CD8-positive, alpha-beta memory T cell (primary cell): Measurements from ENCODE around the gene HSBP1L1. TPM values are rescaled to one million over a fixed set of nuclear protein-coding genes. Genes with fewer than 3 reads are reported as not detected.

Source experiments
- CTCF ChIA-PET: fragments of 350-600 bp; sonication (Branson Sonifier 250); formaldehyde crosslinking; loops from one replicate; lab custom pipeline; 2021; ENCODE audit warnings: antibody characterized with exemption; lab: Charles Lee
- POLR2A ChIA-PET: fragments of 350-600 bp; sonication (Branson Sonifier 250); formaldehyde crosslinking; loops from one replicate; lab custom pipeline; 2021; ENCODE audit warnings: antibody characterized with exemption; lab: Charles Lee
- DNase-seq, 5 donors: peaks; one replicate each; pipeline versions ENCODE4 v3.0.0 to v3.0.0-alpha.2; 2020 to 2022; ENCODE audit warnings: mixed read lengths in 1 of 5
- H3K27ac ChIP-seq: one replicate; pipeline ENCODE4 v1.7.0; 2013; ENCODE audit warnings: low read depth, mild to moderate bottlenecking, low read length, moderate library complexity
- H3K27me3 ChIP-seq: 2 replicates; pipeline ENCODE4 v1.7.0; 2013; ENCODE audit warnings: low read length, mild to moderate bottlenecking; ENCODE audit not compliant: insufficient read depth, poor library complexity, severe bottlenecking
- H3K36me3 ChIP-seq: 2 replicates; pipeline ENCODE4 v1.7.0; 2013; ENCODE audit warnings: mild to moderate bottlenecking, low read length, moderate library complexity; ENCODE audit not compliant: insufficient read depth
- H3K4me1 ChIP-seq: 2 replicates; pipeline ENCODE4 v1.7.0; 2013; ENCODE audit warnings: mild to moderate bottlenecking, low read length, moderate library complexity; ENCODE audit not compliant: insufficient read depth
- H3K4me3 ChIP-seq: 2 replicates; pipeline ENCODE4 v1.7.0; 2013; ENCODE audit warnings: mild to moderate bottlenecking, low read length
- H3K9me3 ChIP-seq: 2 replicates; pipeline ENCODE4 v1.7.0; 2013; ENCODE audit warnings: mild to moderate bottlenecking, low read length
- H3K27ac Mint-ChIP-seq, 8 donors: one replicate each; pipeline ENCODE4 v1.8.0; 2020 to 2021; ENCODE audit warnings: mixed read lengths in 8 of 8, mild to moderate bottlenecking in 6 of 8, inconsistent platforms in 3 of 8, moderate library complexity in 3 of 8
- H3K27me3 Mint-ChIP-seq, 2 donors: one replicate each; pipeline ENCODE4 v1.8.0; 2020 to 2021; ENCODE audit warnings: mixed read lengths in 2 of 2, mild to moderate bottlenecking in 1 of 2, moderate library complexity in 1 of 2
- H3K36me3 Mint-ChIP-seq, 3 donors: one replicate each; pipeline ENCODE4 v1.8.0; 2020 to 2021; ENCODE audit warnings: mixed read lengths in 3 of 3, inconsistent platforms in 1 of 3, mild to moderate bottlenecking in 1 of 3
- H3K4me1 Mint-ChIP-seq, 3 donors: one replicate each; pipeline ENCODE4 v1.8.0; 2020 to 2021; ENCODE audit warnings: mixed read lengths in 3 of 3, inconsistent platforms in 1 of 3, mild to moderate bottlenecking in 1 of 3
- H3K4me3 Mint-ChIP-seq, 7 donors: one replicate each; pipeline ENCODE4 v1.8.0; 2020 to 2021; ENCODE audit warnings: mixed read lengths in 7 of 7, mild to moderate bottlenecking in 6 of 7, moderate library complexity in 4 of 7, inconsistent platforms in 2 of 7
- H3K9me3 Mint-ChIP-seq, 5 donors: one replicate each; pipeline ENCODE4 v1.8.0; 2020 to 2022; ENCODE audit warnings: mixed read lengths in 5 of 5, mild to moderate bottlenecking in 3 of 5, moderate library complexity in 2 of 5, inconsistent platforms in 1 of 5
- polyA plus RNA-seq: library from polyadenylated mRNA; unstranded; fragments of 300-500 nt; fragmentation: Illumina TruSeq; gene quantifications from one replicate; pipeline ENCODE4 v1.2.3, GENCODE V29; 2021
- total RNA-seq, 2 experiments: library from RNA; stranded (reverse); gene quantifications; one replicate each; pipeline ENCODE4 v1.2.3, GENCODE V29; 2021

HSBP1L1 gene
- total and polyA plus RNA-seq, 3 experiments from 2014 or later: 3.3 to 17.2 (median 4.2) TPM

DNA sequence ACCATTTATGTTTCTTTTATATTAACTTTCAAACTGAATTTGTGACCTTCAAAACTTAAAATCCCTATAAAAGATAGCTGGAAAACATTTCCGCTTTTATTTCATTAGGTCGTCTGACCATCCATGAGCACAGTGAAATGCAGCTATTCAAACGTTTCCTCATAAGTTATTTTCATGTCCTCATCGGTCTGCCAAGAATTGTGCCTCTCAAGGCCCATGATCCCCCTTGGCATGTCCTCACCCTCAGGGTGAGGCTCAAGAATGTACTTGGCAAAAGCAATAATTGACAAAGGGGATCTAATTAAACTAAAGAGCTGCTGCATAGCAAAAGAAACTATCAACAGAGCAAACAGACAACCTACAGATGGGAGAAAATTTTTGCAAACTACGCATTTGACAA is 25.3 kb upstream of the HSBP1L1 start:
- H3K4me1 ChIP-seq: peaks cover under 1% of the 10 kb centered on the region
- ChIA-PET POLR2A (no interaction called here), CTCF (interaction anchor here (1.0 kb wide), 1 partner anchor 14 kb away, joined by 3 read pairs; no protein-coding TSS in a partner anchor)
- no peak overlapping the region for H3K27ac ChIP-seq
- no peak overlapping the region for H3K4me3 ChIP-seq
- no peaks in the 10 kb centered on the region for H3K27me3 ChIP-seq
- no peak overlapping the region for H3K27ac Mint-ChIP-seq
- no peak for DNase-seq
- H3K9me3 ChIP-seq: peaks cover 6% of the 10 kb centered on the region
- H3K36me3 Mint-ChIP-seq: peaks cover 42 to 85% (median 64%) of the 10 kb centered on the region in 3 donors
- peaks cover 10 to 30% (median 29%) of the 10 kb centered on the region in 3 donors for H3K4me1 Mint-ChIP-seq
- H3K36me3 ChIP-seq: peaks cover 9% of the 10 kb centered on the region
- H3K4me3 Mint-ChIP-seq: no peak overlapping the region
- H3K27me3 Mint-ChIP-seq: no peaks in the 10 kb centered on the region
- H3K9me3 Mint-ChIP-seq: peaks cover 3 to 21% (median 15%) of the 10 kb centered on the region in 5 donors

DNA sequence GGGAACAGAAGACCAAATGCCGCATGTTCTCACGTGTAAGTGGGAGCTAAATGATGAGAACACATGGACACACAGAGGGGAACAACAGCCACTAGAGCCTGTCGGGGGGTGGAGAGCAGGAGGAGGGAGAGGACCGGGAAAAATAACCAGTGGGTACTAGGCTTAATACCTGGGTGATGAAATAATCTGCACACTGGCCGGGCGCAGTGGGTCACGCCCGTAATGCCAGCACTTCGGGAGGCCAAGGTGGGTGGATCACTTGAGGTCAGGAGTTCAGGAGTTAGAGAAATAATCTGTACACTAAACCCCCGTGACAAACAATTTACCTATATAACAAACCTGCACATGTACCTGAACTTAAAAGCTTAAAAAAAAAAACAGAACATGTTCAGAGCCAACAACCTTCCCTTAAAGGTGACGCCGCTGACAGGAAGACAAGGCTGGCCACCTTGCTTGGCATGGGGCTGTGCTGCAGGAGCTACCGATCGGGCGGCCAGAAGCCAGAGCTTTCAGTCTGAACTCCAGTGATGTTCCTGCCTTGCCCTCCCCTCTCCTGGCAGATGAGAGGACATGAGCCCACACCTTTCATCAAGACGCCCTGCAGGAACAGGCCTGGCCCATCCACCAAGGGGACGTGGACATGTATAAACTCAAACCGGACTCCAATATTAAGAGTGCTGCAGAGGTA is 24.2 kb upstream of the HSBP1L1 start:
- Mint-ChIP-seq H3K9me3 (peaks cover 0 to 14% (median 8%) of the 10 kb centered on the region in 5 donors), H3K27ac (peak overlapping the region in 3 of 8 donors; percentile 3 to 47 (median 7)), H3K4me3 (peak overlapping the region in 1 of 7 donors; percentile 45), H3K27me3 (no peaks in the 10 kb centered on the region), H3K36me3 (peaks cover 36 to 73% (median 54%) of the 10 kb centered on the region in 3 donors), H3K4me1 (peaks cover 17 to 41% (median 38%) of the 10 kb centered on the region in 3 donors)
- Histone ChIP-seq H3K27ac (no peak overlapping the region), H3K27me3 (no peaks in the 10 kb centered on the region), H3K4me1 (peaks cover 12% of the 10 kb centered on the region), H3K9me3 (peaks cover 6% of the 10 kb centered on the region), H3K36me3 (peaks cover 9% of the 10 kb centered on the region), H3K4me3 (no peak overlapping the region)
- ChIA-PET POLR2A (no interaction called here), CTCF (interaction anchor here (1.9 kb wide), 1 partner anchor 11 kb away, joined by 7 read pairs; the partner anchor contains the start of gene SLC66A2)
- no peak for DNase-seq

DNA sequence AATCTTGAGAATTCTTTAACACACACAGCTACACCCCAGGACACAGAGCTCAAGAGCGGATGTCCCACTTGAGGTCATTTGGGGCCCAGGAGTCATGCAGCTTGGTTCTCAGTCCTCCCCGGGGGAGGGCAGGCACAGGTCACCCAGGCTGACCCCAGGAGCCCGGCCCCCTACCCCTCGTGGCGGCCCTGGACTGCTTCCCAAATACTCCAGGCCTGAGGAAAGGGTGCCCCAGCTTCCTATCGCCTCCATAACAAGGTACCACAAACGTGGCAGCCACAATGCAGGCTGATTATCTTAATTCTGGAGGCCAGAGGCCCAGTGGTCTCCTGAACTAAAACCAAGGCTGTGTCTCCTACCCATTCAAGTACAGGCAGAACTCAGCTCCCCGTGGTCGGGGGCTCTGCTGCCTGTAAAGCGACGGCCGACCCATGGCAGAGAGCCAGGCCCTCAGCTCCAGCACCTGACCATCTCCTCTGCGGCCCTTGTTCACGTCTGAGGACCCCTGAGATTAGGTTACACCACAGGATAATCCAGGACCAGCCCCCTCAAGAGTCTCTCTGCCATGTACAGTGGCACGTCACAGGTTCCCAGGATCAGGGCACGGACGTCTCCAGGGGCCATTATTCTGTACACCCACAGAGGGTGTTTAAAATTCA is 23.5 kb upstream of the HSBP1L1 start:
- ChIA-PET POLR2A (no interaction called here), CTCF (interaction anchor here (1.9 kb wide), 1 partner anchor 11 kb away, joined by 7 read pairs; the partner anchor contains the start of gene SLC66A2)
- H3K27me3 ChIP-seq: no peaks in the 10 kb centered on the region

DNA sequence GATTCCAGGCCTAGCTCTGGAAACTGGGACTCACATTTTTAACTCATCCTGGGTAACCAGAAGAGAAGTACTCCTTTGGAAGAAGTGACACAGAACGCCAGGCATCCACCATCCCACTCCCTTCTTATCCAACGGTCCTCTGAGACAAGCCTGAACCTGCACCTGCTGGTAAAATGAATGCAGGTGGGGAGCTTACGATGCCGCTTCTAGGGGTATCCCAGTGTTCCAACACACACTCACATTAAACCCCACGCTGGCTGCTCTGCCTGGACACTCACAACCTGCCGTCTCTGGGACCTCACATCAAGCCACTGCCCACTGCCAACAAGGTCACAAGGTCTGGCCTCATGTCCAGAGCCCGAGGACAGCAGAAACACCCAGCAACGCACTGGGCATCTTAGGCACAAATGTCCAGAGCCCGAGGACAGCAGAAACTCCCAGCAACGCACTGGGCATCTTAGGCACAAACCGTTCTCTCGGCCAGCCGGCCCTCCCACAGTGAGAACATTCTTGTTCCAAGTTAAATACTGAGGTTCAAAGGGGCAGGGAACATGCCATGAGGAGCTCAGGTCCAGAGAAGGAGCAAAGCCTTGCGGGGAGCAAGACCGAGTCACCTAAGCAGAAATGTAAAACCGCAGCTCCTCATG is 22.8 kb upstream of the HSBP1L1 start:
- H3K27ac ChIP-seq: no peak overlapping the region
- H3K9me3 Mint-ChIP-seq: peaks cover 0 to 5% (median 3%) of the 10 kb centered on the region in 5 donors
- H3K36me3 Mint-ChIP-seq: peaks cover 27 to 64% (median 40%) of the 10 kb centered on the region in 3 donors
- H3K27me3 ChIP-seq: no peaks in the 10 kb centered on the region
- no peak overlapping the region for H3K4me3 ChIP-seq
- H3K4me3 Mint-ChIP-seq: no peak overlapping the region
- no peak overlapping the region for H3K27ac Mint-ChIP-seq
- H3K36me3 ChIP-seq: peaks cover 9% of the 10 kb centered on the region
- DNase-seq: no peak
- ChIA-PET POLR2A (no interaction called here), CTCF (interaction anchor here (1.9 kb wide), 1 partner anchor 10 kb away, joined by 7 read pairs; the partner anchor contains the start of gene SLC66A2)
- H3K9me3 ChIP-seq: no peaks in the 10 kb centered on the region
- H3K4me1 Mint-ChIP-seq: peaks cover 19 to 51% (median 47%) of the 10 kb centered on the region in 3 donors
- no peaks in the 10 kb centered on the region for H3K27me3 Mint-ChIP-seq
- peaks cover 13% of the 10 kb centered on the region for H3K4me1 ChIP-seq

More for the DNA sequence above, 23.5 kb upstream of the HSBP1L1 start:
- peaks cover 13% of the 10 kb centered on the region for H3K4me1 ChIP-seq
- no peak overlapping the region for H3K27ac ChIP-seq
- peak overlapping the region in 2 of 8 donors; percentile 7 to 47 for H3K27ac Mint-ChIP-seq
- H3K4me3 Mint-ChIP-seq: no peak overlapping the region
- no peaks in the 10 kb centered on the region for H3K27me3 Mint-ChIP-seq
- no peak overlapping the region for H3K4me3 ChIP-seq
- H3K36me3 ChIP-seq: peaks cover 9% of the 10 kb centered on the region
- peaks cover 0 to 8% (median 5%) of the 10 kb centered on the region in 5 donors for H3K9me3 Mint-ChIP-seq
- H3K9me3 ChIP-seq: peaks cover 4% of the 10 kb centered on the region
- no peak for DNase-seq
- peaks cover 19 to 46% (median 41%) of the 10 kb centered on the region in 3 donors for H3K4me1 Mint-ChIP-seq
- peaks cover 32 to 69% (median 47%) of the 10 kb centered on the region in 3 donors for H3K36me3 Mint-ChIP-seq

DNA sequence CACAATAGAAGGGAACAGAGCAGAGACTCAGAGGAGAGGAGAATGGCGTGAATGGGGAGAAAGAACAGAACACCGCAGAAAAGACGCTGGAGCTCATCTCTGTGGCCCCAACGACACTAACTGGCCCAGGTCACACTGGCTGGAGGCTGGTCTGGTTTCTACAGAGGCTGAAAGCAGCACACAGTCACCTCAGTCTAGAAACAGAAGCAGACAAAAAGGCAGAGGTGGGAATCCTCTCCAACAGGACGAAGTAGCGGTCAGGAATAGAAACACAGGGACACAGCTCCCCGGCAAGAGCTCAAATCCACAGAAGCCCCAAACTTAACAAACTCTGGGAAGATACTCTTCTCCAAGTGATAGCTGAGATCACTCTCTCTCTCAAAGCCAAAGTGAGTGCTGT is 22.2 kb upstream of the HSBP1L1 start:
- CTCF ChIA-PET: no interaction called here
- H3K4me1 ChIP-seq: peaks cover 13% of the 10 kb centered on the region
- no peak overlapping the region for H3K4me3 Mint-ChIP-seq
- H3K4me1 Mint-ChIP-seq: peaks cover 22 to 54% (median 47%) of the 10 kb centered on the region in 3 donors
- no peaks in the 10 kb centered on the region for H3K27me3 Mint-ChIP-seq
- peaks cover 25 to 61% (median 34%) of the 10 kb centered on the region in 3 donors for H3K36me3 Mint-ChIP-seq
- POLR2A ChIA-PET: no interaction called here
- H3K36me3 ChIP-seq: peaks cover 9% of the 10 kb centered on the region
- H3K27me3 ChIP-seq: no peaks in the 10 kb centered on the region
- no peak overlapping the region for H3K27ac ChIP-seq
- H3K9me3 ChIP-seq: no peaks in the 10 kb centered on the region
- peak overlapping the region in 4 of 8 donors; percentile 12 to 83 (median 46) for H3K27ac Mint-ChIP-seq
- H3K9me3 Mint-ChIP-seq: peaks cover 0 to 4% (median 3%) of the 10 kb centered on the region in 5 donors
- no peak for DNase-seq
- no peak overlapping the region for H3K4me3 ChIP-seq

- H3K27ac ChIP-seq: no peak overlapping the region
- Mint-ChIP-seq H3K27ac (peak overlapping the region in 1 of 8 donors; percentile 36), H3K4me3 (peak overlapping the region in 1 of 7 donors; percentile 61), H3K9me3 (peaks cover 0 to 3% (median 0%) of the 10 kb centered on the region in 5 donors), H3K36me3 (peaks cover 19 to 53% (median 26%) of the 10 kb centered on the region in 3 donors), H3K4me1 (peaks cover 20 to 55% (median 41%) of the 10 kb centered on the region in 3 donors), H3K27me3 (no peaks in the 10 kb centered on the region)
- H3K27me3 ChIP-seq: no peaks in the 10 kb centered on the region
- H3K4me1 ChIP-seq: peaks cover 13% of the 10 kb centered on the region
- CTCF ChIA-PET: no interaction called here
- POLR2A ChIA-PET: no interaction called here
- peaks cover 9% of the 10 kb centered on the region for H3K36me3 ChIP-seq
- no peaks in the 10 kb centered on the region for H3K9me3 ChIP-seq
- DNase-seq: no peak
- no peak overlapping the region for H3K4me3 ChIP-seq
These were observed 21.4 kb upstream of the HSBP1L1 start for GRCh38 chr18:79942786-79943607.

DNA sequence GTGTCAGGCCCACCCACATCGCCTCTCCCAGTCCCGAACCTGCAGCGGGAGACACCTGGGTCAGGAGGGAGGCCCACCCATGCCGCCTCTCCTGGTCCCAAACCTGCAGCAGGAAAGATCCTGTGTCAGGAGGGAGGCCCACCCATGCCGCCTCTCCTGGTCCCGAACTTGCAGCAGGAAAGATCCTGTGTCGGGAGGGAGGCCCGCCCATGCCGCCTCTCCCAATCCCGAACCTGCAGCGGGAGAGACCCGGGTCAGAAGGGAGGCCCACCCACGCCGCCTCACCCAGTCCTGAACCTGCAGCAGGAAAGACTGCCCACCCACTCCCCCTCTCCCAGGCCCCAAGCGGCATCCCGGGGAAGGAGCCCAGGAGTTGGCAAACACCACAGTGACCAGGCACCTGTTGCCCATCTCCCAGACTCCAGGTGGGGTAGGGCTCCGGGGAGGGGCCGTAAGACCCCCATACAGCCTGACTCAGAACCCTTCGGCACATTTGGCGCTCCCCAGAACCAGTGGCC is 20.8 kb upstream of the HSBP1L1 start:
- Histone ChIP-seq H3K4me1 (peaks cover 16% of the 10 kb centered on the region), H3K36me3 (peaks cover 9% of the 10 kb centered on the region), H3K27me3 (no peaks in the 10 kb centered on the region), H3K4me3 (no peak overlapping the region), H3K27ac (no peak overlapping the region), H3K9me3 (no peaks in the 10 kb centered on the region)
- Mint-ChIP-seq H3K4me3 (no peak overlapping the region), H3K4me1 (peaks cover 23 to 59% (median 48%) of the 10 kb centered on the region in 3 donors), H3K27me3 (no peaks in the 10 kb centered on the region), H3K27ac (peak overlapping the region in 1 of 8 donors; percentile 66), H3K9me3 (peaks cover 0 to 1% (median 0%) of the 10 kb centered on the region in 5 donors), H3K36me3 (peaks cover 19 to 51% (median 22%) of the 10 kb centered on the region in 3 donors)
- DNase-seq: no peak
- ChIA-PET CTCF (interaction anchor here (1.5 kb wide), 1 partner anchor 18 kb away, joined by 3 read pairs; no protein-coding TSS in a partner anchor), POLR2A (no interaction called here)
